Measurements from ENCODE around the gene RUNX1. TPM values are rescaled to one million over a fixed set of nuclear protein-coding genes. Genes with fewer than 3 reads are reported as not detected.

Gene RUNX1
- total RNA-seq, 1 donor from 2014 or later = 25.4 TPM

DNA sequence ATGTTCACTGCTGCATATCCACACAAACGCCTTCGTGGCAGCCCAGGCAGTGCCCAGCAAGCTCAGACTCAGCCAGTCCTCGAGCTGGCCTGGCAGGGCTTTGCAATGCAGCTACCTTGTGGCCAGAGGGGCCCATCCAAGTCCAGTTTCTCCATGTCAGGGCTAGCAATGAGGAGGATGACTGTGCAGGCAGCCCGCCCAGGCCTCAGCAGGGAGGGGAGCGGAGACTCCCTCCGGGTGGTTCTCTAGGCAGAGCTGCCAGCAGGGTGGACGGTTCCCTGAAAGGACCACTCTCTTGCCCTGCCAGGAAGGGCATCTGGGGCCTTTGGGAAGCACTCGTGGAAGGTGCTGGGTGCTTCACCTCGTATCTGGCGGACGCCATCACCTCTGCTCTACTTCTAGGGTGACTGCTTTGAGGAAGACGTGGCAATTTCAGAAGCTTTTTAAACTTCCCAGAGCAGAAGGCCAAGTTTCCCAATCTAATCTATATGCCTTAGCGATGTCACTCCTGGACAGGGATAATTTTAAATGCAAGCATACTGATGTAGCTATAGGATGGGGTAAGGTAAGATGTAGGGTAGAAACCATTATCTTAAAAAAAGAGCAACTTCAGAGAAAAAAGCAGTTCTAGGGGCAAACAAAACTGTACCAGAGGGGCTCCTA is 56.2 kb downstream of the RUNX1 start:
- peak; percentile 55 for DNase-seq (ENCODE audit: low read depth)

DNA sequence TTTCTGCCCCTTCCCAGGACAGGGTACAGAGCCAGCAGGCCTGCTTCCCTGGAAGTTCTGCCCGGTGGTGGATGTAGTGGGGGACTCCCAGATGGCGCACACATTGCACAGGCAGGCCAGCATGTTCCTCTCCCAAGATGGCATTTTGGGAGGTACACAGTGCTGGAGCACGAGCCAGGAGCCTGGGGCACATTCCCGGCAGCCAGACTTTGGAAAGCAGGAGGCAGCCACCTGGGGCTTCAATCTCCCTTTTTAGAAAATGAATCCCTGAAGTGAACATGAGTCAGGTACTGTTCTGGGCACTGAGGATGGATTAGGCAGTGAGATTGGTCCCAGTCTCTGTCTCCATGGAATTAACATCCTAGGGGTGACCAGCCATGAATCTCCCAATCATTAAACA is 56.9 kb downstream of the RUNX1 start:
- no peak for DNase-seq (ENCODE audit: low read depth)

GRCh38 chr21:34991366-34991957 is 57.6 kb downstream of the RUNX1 start:
- DNase-seq (ENCODE audit: low read depth) = no peak

DNA sequence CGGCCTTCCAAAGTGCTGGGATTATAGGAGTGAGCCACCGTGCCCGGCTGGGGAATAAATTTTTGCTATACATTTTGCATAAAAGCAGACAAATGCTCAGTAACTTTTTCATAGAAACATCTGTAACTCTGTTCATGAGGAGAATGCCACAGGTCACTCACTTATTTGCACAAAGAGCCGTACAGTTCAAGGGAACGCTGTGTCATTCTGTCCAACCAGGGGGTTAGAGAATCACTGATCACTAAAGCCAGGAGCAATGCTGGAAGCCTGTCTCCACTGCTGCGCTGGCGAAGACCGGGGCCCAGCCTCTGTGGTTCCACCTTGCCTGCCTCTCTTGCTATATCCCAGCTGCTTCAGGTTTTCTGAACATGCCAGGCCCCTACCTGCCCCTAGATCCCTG is 58.3 kb downstream of the RUNX1 start:
- no peak for DNase-seq (ENCODE audit: low read depth)

DNA sequence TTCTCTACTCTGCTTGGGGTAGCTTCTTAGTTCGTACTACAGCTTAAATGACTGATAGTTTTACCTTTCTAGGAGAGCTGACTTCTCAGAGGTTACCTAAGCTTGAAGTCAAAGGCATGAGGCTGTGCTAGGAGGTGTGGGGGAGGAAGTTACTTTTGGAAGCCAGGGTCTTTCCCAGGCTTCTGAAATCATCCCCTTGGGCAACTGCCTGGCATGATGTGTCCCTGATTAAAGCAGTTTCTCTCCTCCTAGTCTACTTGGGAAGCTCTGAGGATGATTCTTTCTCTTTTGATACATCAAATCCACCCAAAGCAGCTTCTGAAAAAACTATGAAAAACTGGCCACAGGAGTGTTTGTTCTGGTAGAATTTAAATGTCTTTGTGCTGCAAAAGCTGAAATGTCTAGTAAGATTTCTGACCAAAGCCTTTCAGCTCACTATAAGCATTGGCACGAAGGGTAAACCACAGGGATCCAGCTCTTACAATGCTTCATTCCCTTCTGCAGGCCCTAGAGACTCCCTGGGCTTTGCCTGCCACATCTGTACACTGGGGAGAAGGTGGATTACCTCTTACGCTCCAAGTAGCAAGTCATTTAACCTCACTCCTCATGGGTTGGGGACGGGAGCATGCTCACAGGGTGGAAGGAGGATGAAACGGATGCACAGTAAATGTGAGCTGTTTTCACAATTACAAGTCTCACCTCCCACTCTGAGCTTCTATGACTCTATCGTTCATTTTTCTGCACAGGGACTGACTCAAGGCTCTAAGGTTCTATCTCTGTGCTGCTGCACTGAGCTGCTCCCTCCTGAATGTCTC is 59.6 kb downstream of the RUNX1 start:
- no peak for DNase-seq (ENCODE audit: low read depth)

- DNase-seq (ENCODE audit: low read depth) = no peak
These were observed 60.5 kb downstream of the RUNX1 start for GRCh38 chr21:34988625-34989024.

DNA sequence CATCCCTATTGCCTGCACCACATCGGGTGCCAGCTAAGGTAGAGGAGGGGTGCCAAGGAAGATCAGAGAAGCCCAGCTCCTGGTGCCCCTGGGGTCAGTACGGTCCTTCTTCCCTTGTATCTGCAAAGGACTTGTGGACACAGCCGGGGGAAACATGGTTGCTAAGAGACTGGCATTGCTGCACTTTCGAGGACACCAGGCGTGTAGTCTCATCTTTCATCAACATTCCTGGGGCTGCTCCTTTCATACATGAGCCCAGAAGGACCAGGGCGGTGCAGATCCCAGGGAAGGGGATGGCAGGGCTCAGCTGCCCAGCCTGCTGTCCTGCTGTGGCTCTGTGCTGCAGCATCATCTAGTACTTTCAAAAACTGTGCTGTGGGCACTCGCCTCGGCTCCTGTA is 61.0 kb downstream of the RUNX1 start:
- DNase-seq (ENCODE audit: low read depth) = no peak

GRCh38 chr21:34987501-34988072 is 61.5 kb downstream of the RUNX1 start:
- DNase-seq (ENCODE audit: low read depth) = no peak

- peak; percentile 88 for DNase-seq (ENCODE audit: low read depth)
These were observed 62.3 kb downstream of the RUNX1 start for GRCh38 chr21:34986561-34987500.

DNA sequence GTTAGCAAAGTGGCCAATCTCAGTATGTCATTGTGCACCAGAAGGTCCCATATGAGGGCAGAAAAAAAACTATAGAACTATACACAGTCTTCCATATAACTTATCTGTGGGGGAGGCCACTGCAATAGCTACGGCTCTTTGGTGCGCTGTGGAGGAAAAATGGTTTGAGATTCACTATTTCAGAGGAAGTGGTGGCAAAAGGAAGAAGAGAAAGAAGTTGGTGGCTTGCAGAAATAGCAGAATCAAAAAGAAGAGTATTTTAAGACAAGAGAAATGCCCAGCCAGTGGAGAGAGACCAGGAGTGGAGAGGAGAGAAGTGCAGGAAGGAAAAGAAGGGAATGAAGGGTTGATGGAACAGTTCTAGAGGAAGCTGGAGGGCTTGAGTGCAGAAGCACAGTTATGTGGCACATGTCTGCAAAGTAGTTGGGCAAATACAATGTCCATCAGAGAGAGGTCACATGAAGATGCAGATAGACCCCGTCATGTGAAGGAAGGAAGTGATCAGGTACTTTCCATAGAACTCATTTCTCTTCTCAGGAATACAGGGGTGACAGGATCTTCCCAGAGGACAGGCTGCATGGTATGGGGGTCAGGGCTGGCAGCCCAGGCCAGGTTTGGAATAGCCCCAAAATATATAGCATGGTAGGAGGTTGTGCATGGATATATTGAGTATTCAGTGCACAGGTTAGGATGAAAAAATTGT is 64.6 kb downstream of the RUNX1 start:
- no peak for DNase-seq (ENCODE audit: low read depth)

DNA sequence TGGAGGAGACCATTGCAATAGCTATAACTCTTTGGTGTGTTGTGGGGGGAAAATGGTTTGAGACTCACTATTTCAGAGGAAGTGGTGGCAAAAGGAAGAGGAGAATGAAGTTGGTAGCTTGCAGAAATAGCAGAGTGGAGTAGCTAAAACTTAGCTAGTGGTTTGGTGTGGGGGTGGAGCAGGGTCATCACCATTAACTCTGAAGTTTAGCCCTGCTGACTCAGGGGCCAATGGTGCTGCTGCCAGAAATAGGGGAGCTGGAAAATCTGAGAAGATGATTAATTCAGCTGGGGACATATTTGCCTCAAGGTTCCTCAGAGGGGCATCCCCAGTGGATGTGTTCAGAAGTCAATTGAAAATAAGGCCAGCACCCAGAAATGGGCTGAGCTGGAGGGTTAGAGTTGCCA is 65.4 kb downstream of the RUNX1 start:
- DNase-seq (ENCODE audit: low read depth) = peak; percentile 83

GRCh38 chr21:34981791-34982190 is 67.3 kb downstream of the RUNX1 start:
- DNase-seq (ENCODE audit: low read depth) = no peak

- no peak for DNase-seq (ENCODE audit: low read depth)
These were observed 68.5 kb downstream of the RUNX1 start for GRCh38 chr21:34980423-34981115.

DNA sequence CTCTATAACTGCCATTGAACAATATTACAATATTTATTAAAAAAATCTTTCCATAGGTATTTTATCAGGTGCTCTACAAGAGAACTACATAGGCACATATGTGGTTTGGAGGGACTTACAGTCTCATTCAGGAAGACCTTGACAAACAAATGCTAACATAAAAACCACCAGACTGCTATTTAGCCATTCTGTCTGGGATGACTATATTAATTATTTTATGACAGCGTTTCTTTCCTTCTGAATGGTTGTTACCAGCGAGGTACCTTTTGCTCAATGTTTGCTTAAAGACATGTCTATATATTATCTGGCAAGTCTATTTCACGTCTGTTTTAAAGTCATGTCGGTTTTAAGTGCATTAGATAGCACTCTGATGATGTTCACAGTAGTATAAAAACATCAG is 69.7 kb downstream of the RUNX1 start:
- DNase-seq (ENCODE audit: low read depth) = no peak

GRCh38 chr21:34977333-34977732 is 71.8 kb downstream of the RUNX1 start:
- no peak for DNase-seq (ENCODE audit: low read depth)

DNA sequence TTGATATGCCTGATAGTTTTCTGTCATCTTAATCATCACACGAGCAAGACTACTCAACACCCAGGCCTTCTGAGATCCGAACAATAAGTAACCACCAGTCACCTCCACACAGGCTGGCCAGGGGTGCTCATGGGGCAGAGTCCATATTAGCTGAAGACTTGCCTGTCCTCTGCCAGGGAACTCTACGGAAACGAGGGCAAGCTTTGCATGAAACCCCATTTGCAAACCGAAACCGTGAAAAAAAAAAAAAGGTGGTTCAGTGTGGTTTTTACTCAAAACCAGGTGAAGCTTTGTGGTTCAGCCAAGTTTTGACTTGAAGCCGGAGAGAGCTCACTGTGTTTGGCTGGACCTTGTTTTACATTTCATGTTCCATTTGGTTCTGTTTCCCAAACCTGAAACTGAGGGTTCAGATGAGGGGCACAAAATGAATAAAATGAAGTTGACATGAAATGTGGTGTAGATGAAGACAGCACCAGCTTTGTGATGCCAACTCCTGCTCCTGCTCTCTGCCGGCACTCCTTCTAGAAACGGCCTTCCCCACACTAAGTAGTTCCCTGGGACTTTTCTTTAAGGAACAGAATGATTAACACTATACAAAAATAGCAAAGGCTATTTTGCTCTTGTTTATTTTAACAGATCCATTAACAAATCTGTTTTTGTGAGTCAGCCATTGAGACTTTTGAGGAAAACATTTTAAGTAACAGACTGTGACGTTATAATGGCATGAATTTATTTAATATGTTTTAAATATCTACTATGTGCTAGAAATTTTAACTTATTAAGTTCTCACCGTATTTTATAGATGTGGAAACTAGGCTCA is 74.7 kb downstream of the RUNX1 start:
- DNase-seq (ENCODE audit: low read depth) = peak; percentile 78

- DNase-seq (ENCODE audit: low read depth) = no peak
These were observed 75.4 kb downstream of the RUNX1 start for GRCh38 chr21:34973685-34974084.

GRCh38 chr21:34971656-34972055 is 77.4 kb downstream of the RUNX1 start:
- peak; percentile 21 for DNase-seq (ENCODE audit: low read depth)

DNA sequence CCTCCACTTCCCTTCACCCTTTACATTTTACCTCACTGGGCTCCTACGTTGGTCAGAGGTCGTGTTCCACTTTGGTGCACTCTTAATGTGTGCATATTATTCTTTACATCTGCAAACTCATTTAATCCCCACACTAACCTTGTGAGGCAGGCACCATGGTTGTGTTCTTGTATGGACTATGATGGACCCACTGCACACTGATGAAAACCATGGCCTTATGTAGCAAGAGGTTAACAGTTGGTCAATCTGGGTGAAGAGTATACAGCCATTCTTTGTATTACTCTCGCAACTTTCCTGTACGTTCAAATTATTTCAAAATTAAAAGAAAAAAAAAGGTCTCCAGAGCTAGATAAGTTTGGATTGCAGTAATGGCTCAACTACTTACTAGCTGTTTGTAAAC is 78.5 kb downstream of the RUNX1 start:
- DNase-seq (ENCODE audit: low read depth) = no peak

DNA sequence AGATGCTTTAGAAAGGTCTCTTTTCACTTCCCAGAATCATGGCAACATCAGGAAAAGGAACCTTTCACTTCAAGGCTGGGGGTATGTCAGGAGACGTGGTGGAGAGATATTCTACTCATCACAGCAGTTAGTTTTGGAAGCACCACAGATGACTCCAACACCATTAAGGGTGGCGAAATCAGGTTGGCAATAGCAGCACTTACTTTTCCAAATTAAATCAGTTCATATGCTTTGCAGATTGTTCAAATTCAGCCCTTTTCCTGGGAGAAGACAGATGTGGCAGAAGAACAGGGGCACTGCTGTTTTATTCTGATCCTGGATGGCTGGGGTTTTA is 79.0 kb downstream of the RUNX1 start:
- no peak for DNase-seq (ENCODE audit: low read depth)
